Esophagus muscularis mucosa (tissue), 3 donors: Measurements from ENCODE around the gene SLC25A44.

Source experiments
- POLR2A ChIP-seq: fragments of 450-650 bp; IDR thresholded peaks from one replicate; pipeline ENCODE4 v1.6.1; 2017; ENCODE audit warnings: antibody characterized with exemption, moderate library complexity, mild to moderate bottlenecking, low read depth
- POLR2AphosphoS5 ChIP-seq, 2 donors: sonication (generic); formaldehyde crosslinking; IDR thresholded peaks; one replicate each; pipeline ENCODE4 v1.6.1; 2017; ENCODE audit warnings: antibody characterized with exemption in 2 of 2
- TF ChIP-seq, protein P1 (sequence below), 3 experiments: fragments of 200-600 bp in 2 of 3; fragments of 450-650 bp in 1 of 3; sonication (generic) in 2 of 3; IDR thresholded peaks; one replicate each; pipeline ENCODE4 v1.5.1; 2017 to 2019; ENCODE audit warnings: antibody characterized with exemption in 3 of 3, mild to moderate bottlenecking in 2 of 3, moderate library complexity in 1 of 3

- TF ChIP-seq, protein P1, sequence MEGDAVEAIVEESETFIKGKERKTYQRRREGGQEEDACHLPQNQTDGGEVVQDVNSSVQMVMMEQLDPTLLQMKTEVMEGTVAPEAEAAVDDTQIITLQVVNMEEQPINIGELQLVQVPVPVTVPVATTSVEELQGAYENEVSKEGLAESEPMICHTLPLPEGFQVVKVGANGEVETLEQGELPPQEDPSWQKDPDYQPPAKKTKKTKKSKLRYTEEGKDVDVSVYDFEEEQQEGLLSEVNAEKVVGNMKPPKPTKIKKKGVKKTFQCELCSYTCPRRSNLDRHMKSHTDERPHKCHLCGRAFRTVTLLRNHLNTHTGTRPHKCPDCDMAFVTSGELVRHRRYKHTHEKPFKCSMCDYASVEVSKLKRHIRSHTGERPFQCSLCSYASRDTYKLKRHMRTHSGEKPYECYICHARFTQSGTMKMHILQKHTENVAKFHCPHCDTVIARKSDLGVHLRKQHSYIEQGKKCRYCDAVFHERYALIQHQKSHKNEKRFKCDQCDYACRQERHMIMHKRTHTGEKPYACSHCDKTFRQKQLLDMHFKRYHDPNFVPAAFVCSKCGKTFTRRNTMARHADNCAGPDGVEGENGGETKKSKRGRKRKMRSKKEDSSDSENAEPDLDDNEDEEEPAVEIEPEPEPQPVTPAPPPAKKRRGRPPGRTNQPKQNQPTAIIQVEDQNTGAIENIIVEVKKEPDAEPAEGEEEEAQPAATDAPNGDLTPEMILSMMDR (IDR thresholded peaks at IDR 0.05): no peak
- TF ChIP-seq POLR2AphosphoS5 (IDR thresholded peaks at IDR 0.05) (no peak), POLR2A (no peak)
Measured at GRCh38 chr1:156172696-156173470, 21.0 kb upstream of the SLC25A44 start.
